Effector memory CD8-positive, alpha-beta T cell (primary cell): ENCODE measurements around the gene EYA4.

Source experiments
- ATAC-seq: fragments of 150-1000 bp; cut with Tn5 transposase; replicated peaks from 2 replicates; pipeline ENCODE4 v1.10.0; 2021; ENCODE audit warnings: mild to moderate bottlenecking, moderate library complexity
- DNase-seq, 3 experiments: peaks; one replicate each; pipeline ENCODE4 v3.0.0; 2021
- H3K27ac Mint-ChIP-seq, 2 donors: one replicate each; pipeline ENCODE4 v1.8.0; 2022; ENCODE audit warnings: mild to moderate bottlenecking in 2 of 2, mixed read lengths in 2 of 2, moderate library complexity in 2 of 2
- H3K27me3 Mint-ChIP-seq, 2 donors: one replicate each; pipeline ENCODE4 v1.8.0; 2022; ENCODE audit warnings: mixed read lengths in 2 of 2
- H3K36me3 Mint-ChIP-seq: one replicate; pipeline ENCODE4 v1.8.0; 2022; ENCODE audit warnings: mild to moderate bottlenecking, moderate library complexity, mixed read lengths; ENCODE audit not compliant: insufficient read depth
- H3K4me1 Mint-ChIP-seq, 2 donors: one replicate each; pipeline ENCODE4 v1.8.0; 2022; ENCODE audit warnings: low read depth in 2 of 2, mixed read lengths in 2 of 2
- H3K4me3 Mint-ChIP-seq, 2 donors: one replicate each; pipeline ENCODE4 v1.8.0; 2022; ENCODE audit warnings: mild to moderate bottlenecking in 2 of 2, mixed read lengths in 2 of 2, moderate library complexity in 2 of 2
- H3K9me3 Mint-ChIP-seq, 2 donors: one replicate each; pipeline ENCODE4 v1.8.0; 2022; ENCODE audit warnings: mixed read lengths in 2 of 2
- total RNA-seq, 9 experiments: gene quantifications; one replicate each; lab custom pipeline; 2026; lab: John Stamatoyannopoulos, UW

Gene EYA4, protein sequence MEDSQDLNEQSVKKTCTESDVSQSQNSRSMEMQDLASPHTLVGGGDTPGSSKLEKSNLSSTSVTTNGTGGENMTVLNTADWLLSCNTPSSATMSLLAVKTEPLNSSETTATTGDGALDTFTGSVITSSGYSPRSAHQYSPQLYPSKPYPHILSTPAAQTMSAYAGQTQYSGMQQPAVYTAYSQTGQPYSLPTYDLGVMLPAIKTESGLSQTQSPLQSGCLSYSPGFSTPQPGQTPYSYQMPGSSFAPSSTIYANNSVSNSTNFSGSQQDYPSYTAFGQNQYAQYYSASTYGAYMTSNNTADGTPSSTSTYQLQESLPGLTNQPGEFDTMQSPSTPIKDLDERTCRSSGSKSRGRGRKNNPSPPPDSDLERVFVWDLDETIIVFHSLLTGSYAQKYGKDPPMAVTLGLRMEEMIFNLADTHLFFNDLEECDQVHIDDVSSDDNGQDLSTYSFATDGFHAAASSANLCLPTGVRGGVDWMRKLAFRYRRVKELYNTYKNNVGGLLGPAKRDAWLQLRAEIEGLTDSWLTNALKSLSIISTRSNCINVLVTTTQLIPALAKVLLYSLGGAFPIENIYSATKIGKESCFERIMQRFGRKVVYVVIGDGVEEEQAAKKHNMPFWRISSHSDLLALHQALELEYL
- 0 to 1.9 (median 0.06) reads per million in 9 experiments for total RNA-seq

DNA sequence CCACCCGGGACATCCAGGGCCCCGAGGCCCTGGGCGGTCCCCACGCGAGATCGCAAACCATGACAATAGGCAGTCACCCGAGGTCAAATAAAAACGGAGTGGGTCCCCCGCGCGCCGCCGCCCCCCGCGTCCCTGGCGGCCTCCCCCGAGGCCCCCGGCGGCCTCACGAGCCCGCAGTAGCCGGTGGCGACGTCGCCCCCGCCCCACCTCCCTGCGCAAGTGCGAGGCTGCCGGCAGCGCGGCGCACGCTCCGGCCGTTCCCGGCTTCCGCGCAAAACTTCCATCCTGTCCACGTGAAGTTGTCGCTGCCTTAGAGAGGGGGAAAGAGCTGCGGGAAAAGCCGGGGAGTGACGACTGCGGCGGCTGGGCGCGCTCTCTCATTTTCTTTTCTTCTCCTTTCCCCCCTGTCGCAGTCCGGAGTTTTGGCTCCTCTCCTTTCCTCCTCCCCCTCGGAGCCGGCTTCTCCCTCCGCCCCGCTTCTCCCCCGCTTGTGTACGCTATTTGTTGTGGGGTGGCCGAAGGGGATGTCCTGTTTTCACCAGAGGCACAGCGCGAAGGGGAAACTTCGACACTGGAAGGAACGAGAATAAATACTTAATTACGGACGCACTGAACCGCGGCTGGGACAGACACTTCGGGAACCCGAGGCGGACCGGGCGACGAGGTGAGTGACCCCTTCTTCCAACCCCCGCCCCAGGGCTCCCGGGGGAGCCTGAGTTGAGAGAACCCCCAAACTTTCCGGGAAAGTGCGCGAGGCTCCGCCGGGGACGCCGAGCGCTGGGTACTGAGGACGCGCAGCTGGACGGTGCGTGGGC is at the start of gene EYA4:
Gene EYA4, plus strand, starts transcription at position 272 of the 815 bp plus-strand sequence. CDS start 33,424 bp downstream, outside the sequence.
- H3K36me3 Mint-ChIP-seq: peaks cover 3% of the 10 kb centered on the region
- DNase-seq (no peak), ATAC-seq (no peak)
- H3K27ac Mint-ChIP-seq: no peak within 1 kb of the TSS
- peaks cover 37 to 53% of the 10 kb centered on the region in 2 donors for H3K27me3 Mint-ChIP-seq
- peaks cover 1 to 3% of the 10 kb centered on the region in 2 donors for H3K4me1 Mint-ChIP-seq
- H3K9me3 Mint-ChIP-seq: no peaks in the 10 kb centered on the region
- no peak within 1 kb of the TSS for H3K4me3 Mint-ChIP-seq

DNA sequence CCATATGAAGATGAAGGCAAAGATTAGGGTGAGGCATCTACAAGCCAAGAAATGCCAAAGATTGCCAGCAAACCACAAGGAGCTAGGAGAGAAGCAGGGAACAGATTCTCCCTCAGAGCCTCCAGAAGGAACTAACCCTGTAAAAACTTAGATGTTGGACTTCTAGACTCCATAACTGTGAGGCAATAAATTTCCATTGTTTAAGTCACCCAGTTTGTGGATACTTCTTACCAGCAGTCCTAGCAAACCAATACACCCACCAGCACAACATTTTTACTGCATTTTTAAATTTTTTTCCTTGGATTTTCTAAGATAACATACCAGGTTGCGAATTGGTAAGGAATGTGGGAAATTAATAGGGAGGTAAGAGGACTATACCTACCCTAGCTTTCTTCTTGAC is 47.8 kb upstream of the EYA4 start:
- H3K27me3 Mint-ChIP-seq: no peaks in the 10 kb centered on the region
- H3K4me3 Mint-ChIP-seq: no peak overlapping the region
- DNase-seq: no peak
- H3K4me1 Mint-ChIP-seq: no peaks in the 10 kb centered on the region
- H3K36me3 Mint-ChIP-seq: no peaks in the 10 kb centered on the region
- ATAC-seq: no peak
- no peak overlapping the region for H3K27ac Mint-ChIP-seq
- H3K9me3 Mint-ChIP-seq: peaks cover 0 to 1% of the 10 kb centered on the region in 2 donors

DNA sequence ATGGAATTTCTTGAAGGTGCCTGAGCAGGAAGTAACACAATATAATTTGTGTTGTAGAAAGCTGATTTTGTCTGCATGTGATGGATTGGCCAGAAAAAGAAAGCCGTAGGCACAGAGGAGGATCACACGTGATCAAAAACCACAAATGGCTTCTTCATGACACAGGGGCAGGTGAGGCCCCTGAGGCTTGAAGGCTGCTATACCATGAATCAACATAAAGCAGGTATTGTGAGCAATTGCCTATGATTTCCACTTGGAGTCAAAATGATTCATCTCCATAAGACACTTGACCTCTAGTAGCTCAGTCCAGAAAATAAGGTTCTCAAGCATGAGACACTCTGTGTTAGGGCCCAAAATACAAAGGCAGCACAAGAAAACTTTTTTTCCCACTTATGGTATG is 42.4 kb upstream of the EYA4 start:
- Mint-ChIP-seq H3K27me3 (no peaks in the 10 kb centered on the region), H3K36me3 (no peaks in the 10 kb centered on the region), H3K4me1 (no peaks in the 10 kb centered on the region), H3K4me3 (no peak overlapping the region), H3K9me3 (no peaks in the 10 kb centered on the region), H3K27ac (no peak overlapping the region)
- DNase-seq (no peak), ATAC-seq (no peak)

DNA sequence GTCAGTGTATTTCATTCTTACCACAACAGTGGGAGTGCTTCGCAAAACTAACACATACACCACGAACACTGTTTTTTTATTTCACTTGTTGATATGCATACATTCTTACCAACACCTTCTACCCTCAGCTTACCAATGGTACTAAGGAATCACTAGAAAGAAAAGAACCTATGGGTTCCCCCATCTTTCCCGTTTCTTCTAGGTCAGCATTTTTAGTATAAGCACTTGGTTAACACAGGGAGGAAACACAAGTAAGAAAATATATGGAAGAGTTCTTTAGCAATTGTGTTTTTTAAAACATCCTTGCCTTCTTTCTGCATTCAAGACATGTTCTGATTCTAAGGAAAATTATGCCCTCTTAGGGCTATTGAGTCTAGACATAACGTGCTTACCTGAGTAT is 39.9 kb upstream of the EYA4 start:
- no peaks in the 10 kb centered on the region for H3K4me1 Mint-ChIP-seq
- H3K4me3 Mint-ChIP-seq: no peak overlapping the region
- H3K27me3 Mint-ChIP-seq: no peaks in the 10 kb centered on the region
- H3K27ac Mint-ChIP-seq: no peak overlapping the region
- ATAC-seq (no peak), DNase-seq (no peak)
- H3K36me3 Mint-ChIP-seq: no peaks in the 10 kb centered on the region
- no peaks in the 10 kb centered on the region for H3K9me3 Mint-ChIP-seq

DNA sequence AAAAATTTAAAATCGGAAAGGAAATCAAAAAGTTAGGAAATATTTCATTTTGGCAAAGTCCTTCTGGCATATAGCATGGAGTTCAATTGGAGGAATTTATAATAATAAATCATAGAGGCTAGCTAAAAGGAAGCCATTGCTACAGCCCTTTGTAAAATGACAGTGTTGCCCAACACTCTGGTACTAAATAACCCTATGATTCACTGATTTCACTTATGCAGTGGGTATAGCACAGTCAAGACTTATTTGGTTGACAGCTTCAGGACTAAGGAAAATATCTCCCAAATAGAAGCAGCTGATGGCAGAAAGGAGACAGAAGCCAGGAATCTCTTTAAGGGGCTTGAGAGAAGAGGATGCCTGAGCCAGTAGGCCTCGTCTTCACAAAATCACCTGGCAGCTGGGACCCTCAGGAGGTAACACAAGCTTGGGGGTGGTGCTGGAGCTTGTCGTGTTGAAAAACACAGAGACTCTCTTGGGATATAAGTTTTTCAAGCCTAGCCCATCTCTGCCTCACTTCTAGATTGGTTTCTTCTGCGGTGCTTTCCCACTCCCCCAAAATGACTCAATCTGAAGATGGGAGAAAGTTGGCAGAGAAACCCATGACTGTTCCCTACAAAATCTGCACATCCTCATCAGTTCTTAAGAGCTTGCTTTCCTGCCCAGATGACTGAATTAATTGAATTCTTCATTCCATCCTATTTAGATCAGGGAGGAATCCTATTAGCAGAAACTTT is 38.4 kb upstream of the EYA4 start:
- Mint-ChIP-seq H3K27me3 (no peaks in the 10 kb centered on the region), H3K4me1 (no peaks in the 10 kb centered on the region), H3K4me3 (no peak overlapping the region), H3K27ac (no peak overlapping the region), H3K9me3 (no peaks in the 10 kb centered on the region), H3K36me3 (no peaks in the 10 kb centered on the region)
- ATAC-seq: no peak
- DNase-seq: no peak

DNA sequence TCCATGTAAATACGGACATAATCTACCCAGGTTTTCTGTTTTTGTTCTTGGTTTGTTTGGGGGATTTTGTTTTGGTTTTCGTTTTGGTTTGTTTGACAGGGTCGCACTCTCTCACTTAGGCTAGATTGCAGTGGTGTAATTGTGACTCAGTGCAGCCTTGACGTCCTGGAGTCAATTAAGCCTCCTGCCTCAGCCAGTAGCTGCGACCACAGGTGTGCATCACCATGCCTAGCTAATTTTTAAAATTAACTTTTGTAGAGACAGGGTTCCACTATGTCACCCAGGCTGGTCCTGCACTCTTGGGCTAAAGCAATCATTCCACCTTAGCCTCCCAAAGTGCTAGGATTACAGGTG is 37.8 kb upstream of the EYA4 start:
- H3K27me3 Mint-ChIP-seq: no peaks in the 10 kb centered on the region
- H3K27ac Mint-ChIP-seq: no peak overlapping the region
- no peak overlapping the region for H3K4me3 Mint-ChIP-seq
- H3K9me3 Mint-ChIP-seq: peaks cover 0 to 1% of the 10 kb centered on the region in 2 donors
- no peaks in the 10 kb centered on the region for H3K4me1 Mint-ChIP-seq
- H3K36me3 Mint-ChIP-seq: no peaks in the 10 kb centered on the region
- DNase-seq (no peak), ATAC-seq (no peak)

DNA sequence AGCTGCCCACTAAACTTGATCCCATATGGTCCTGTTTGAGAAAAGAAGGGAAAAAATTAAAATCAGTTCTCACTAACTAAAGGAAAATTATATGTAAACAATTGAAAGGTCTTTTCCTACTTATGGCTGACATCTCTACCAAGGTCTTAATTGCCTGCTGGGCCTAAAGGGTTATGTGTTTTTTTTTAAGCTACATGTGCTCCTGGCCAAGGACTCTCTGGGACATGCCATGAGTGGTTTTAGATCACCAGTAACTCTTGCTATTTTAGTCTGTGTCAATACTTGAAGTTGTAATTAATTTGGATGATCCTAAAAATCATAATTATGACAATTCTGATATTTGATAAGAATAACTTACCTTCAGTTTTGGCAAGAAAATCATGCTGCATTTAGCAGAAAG is 35.9 kb upstream of the EYA4 start:
- H3K27me3 Mint-ChIP-seq: no peaks in the 10 kb centered on the region
- no peak for ATAC-seq
- H3K36me3 Mint-ChIP-seq: no peaks in the 10 kb centered on the region
- H3K27ac Mint-ChIP-seq: no peak overlapping the region
- H3K9me3 Mint-ChIP-seq: peaks cover 6 to 9% of the 10 kb centered on the region in 2 donors
- DNase-seq: no peak
- no peak overlapping the region for H3K4me3 Mint-ChIP-seq
- H3K4me1 Mint-ChIP-seq: no peaks in the 10 kb centered on the region

DNA sequence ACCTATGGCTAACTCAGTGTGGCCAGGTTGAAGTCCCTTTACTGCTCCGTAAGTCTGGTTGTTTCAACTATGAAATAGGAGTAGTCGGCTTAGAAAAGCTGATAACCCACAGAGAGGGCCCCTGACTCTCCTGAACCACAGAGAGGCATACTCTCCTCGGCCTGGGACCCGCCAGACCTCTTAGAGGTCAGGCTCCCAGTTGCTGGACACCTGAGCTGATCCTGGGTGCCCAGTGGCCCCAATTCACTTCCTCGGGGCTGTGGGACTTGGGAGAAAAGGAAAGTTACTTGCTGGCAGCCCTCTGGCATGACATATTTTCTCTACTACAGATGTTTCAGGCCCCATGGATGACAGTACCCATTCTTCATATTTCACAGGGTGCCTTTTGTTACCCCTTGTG is 34.2 kb upstream of the EYA4 start:
- Mint-ChIP-seq H3K36me3 (no peaks in the 10 kb centered on the region), H3K27me3 (no peaks in the 10 kb centered on the region), H3K4me3 (no peak overlapping the region), H3K9me3 (peaks cover 9% of the 10 kb centered on the region in 2 donors), H3K27ac (no peak overlapping the region), H3K4me1 (no peaks in the 10 kb centered on the region)
- DNase-seq (no peak), ATAC-seq (no peak)

DNA sequence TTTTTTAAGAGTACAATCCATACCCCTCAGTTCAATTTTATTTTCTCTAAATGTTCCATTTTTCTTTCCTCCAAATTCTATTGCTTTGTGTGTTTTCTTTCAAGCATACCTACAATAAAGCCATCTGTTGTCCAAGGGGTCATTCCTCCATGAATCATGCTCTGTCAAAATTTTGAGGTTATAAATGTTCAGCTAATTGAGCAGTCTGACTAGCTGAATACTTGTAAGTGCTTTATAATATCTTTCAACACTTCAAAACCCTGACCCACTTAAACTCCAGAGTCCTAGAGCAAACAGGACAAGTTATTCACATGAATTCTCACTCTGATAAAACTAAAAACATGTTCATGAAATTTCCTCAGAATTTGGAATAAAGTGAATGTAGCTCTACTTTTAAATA is 33.4 kb upstream of the EYA4 start:
- no peaks in the 10 kb centered on the region for H3K4me1 Mint-ChIP-seq
- H3K4me3 Mint-ChIP-seq: no peak overlapping the region
- H3K27me3 Mint-ChIP-seq: no peaks in the 10 kb centered on the region
- H3K27ac Mint-ChIP-seq: no peak overlapping the region
- DNase-seq (no peak), ATAC-seq (no peak)
- H3K9me3 Mint-ChIP-seq: peaks cover 9% of the 10 kb centered on the region in 2 donors
- H3K36me3 Mint-ChIP-seq: no peaks in the 10 kb centered on the region

DNA sequence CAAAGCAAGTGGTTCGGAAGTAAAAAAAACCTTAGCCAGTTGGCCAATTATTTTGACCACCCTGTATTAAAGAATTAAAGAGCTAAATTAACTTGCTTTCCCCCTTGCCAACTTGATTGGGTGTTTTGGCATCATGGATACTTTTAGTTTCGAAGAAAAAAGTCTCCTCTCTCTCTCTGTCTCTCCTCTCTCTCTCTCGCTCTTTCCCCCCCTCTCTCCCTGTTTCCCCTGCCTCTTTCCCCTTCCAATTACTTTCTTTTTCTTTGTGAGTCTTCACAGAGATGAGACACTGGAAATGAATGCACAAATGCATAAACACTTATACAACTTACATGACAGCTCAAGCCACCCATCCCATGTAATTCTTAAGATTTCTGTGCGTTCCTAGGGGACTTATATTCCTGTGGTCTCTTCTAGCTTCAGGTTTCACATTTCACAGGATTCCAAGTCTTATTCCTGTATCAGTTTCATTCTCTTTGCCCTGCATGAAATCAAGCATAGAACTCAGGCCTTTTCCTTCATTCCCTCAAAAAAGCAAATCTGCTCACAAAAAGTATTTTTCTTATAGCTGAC is 32.9 kb upstream of the EYA4 start:
- Mint-ChIP-seq H3K4me3 (no peak overlapping the region), H3K36me3 (no peaks in the 10 kb centered on the region), H3K27ac (no peak overlapping the region), H3K9me3 (peaks cover 9% of the 10 kb centered on the region in 2 donors), H3K4me1 (no peaks in the 10 kb centered on the region), H3K27me3 (no peaks in the 10 kb centered on the region)
- DNase-seq: no peak
- ATAC-seq: no peak

DNA sequence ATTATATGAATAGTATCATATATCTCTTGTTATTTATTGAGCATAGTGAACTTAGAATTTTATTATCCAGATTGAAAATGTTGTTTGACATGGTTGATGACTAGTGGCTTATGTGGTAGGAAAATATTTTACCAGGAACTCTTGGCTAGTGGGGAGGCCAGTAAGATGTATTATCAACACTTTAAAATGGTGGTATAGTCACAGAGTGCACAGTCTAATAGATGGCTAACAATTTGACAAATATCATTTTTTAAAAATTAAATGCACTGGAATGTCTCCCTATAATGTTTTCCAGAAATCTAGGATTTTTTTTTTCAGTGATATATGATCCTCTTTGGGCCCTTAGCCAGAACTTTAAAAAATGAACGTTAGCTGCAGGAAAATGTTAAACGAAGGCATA is 26.9 kb upstream of the EYA4 start:
- no peak for DNase-seq
- no peaks in the 10 kb centered on the region for H3K36me3 Mint-ChIP-seq
- peaks cover 7% of the 10 kb centered on the region in 2 donors for H3K9me3 Mint-ChIP-seq
- ATAC-seq: no peak
- no peaks in the 10 kb centered on the region for H3K4me1 Mint-ChIP-seq
- no peak overlapping the region for H3K27ac Mint-ChIP-seq
- no peak overlapping the region for H3K4me3 Mint-ChIP-seq
- no peaks in the 10 kb centered on the region for H3K27me3 Mint-ChIP-seq

DNA sequence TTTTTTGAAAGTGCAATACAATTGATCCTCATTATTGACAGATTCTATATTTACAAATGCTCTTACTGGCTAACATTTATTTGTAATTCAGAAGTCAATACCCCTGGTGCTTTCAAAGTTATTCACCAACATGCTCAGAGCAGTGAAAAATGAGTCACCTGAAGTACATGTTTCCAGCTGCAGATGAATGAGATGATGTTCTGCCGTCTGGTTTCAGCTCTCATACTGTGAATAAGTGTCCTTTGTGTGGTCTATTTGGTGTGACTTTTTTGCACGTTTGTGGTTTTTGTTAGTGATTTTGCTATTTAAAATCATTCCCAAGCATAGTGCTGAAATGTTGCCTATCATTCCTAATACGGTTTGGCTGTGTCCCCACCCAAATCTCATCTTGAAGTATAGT is 22.3 kb upstream of the EYA4 start:
- Mint-ChIP-seq H3K36me3 (no peaks in the 10 kb centered on the region), H3K4me3 (no peak overlapping the region), H3K27ac (no peak overlapping the region), H3K27me3 (no peaks in the 10 kb centered on the region), H3K4me1 (no peaks in the 10 kb centered on the region), H3K9me3 (peaks cover 0 to 2% of the 10 kb centered on the region in 2 donors)
- no peak for DNase-seq
- ATAC-seq: no peak

DNA sequence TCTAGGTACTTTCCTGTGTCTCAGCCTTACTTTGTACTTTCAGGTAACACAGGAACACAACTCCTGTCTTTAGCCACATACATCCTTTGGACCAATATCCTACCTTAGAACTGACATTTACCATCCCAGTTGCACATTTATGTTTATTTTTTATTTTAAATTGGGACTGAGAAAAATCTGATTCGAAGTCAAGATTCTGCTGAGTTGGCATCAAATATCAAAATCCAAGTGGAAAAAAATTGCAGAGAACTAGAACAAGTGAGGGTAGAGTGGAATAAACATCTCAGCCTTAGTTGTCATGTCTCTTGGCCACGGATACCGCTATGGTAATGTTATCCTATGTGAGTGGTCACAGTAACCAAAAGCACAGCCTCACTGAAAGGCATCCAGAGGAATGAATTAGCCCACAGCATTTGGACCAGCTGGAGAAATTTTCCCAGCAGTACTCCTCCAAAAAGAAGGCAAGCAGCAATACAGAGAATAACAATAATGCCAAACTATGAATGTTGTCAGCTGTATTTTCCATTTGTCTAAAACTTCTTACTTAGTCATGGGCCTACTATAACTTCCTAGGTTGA is 17.6 kb upstream of the EYA4 start:
- Mint-ChIP-seq H3K4me1 (no peaks in the 10 kb centered on the region), H3K36me3 (no peaks in the 10 kb centered on the region), H3K9me3 (peaks cover 0 to 1% of the 10 kb centered on the region in 2 donors), H3K4me3 (no peak overlapping the region), H3K27ac (no peak overlapping the region), H3K27me3 (no peaks in the 10 kb centered on the region)
- DNase-seq: no peak
- ATAC-seq: no peak
